GM12872 (cell line): ENCODE data around the gene PDS5A.

Experiments
- CTCF ChIP-seq: IDR thresholded peaks from 3 replicates; pipeline ENCODE4 v1.5.1; 2011; ENCODE audit warnings: low read depth, mild to moderate bottlenecking, low read length, moderate library complexity; ENCODE audit not compliant: insufficient read depth

The PDS5A gene

GRCh38 chr4:39855909-39856512 is 121.7 kb downstream of the PDS5A start:
- no peak for TF ChIP-seq CTCF

DNA sequence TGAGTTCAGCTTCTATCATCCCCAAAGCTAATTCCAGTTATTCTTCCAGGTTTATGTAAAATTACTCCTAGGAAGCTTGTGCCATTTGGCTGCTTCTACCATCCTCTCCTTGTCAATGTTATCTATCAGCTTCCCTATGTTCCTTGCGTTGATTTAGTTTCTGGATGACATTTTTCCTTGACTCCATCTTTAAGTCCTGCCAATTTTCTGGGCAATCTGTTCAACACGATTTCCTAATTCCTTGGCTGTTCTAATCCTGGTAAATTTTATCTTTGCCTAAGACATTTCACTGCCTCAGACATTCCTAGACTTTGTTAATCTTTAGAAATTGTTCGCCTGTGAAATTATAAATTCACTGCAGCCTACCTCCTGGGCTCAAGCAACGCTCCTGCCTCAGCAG is 125.1 kb downstream of the PDS5A start:
- no peak for TF ChIP-seq CTCF

DNA sequence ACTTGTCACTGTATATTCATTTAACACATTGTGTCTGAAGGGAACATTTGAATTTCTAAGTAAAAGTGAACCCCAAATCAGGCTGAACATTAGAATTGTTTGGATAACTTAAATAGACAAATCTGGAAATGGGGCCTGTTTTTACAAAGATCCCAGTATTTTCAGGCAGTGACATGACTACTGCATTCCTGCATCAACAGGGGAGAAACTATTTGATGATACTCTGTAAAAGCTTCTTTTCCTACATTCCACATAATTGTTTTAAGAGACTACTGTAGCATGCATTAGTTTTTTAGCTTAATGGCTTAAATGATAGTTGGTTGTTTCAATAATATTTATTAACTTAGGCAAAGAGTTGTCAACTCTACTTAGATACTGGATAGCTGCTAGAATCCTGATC is 127.0 kb downstream of the PDS5A start:
- no peak for TF ChIP-seq CTCF

GRCh38 chr4:39846705-39847104 is 131.0 kb downstream of the PDS5A start:
- TF ChIP-seq CTCF = no peak

- no peak for TF ChIP-seq CTCF
Measured at GRCh38 chr4:39846120-39846519, 131.6 kb downstream of the PDS5A start.

GRCh38 chr4:39841894-39842293 is 135.8 kb downstream of the PDS5A start:
- no peak for TF ChIP-seq CTCF

- no peak for TF ChIP-seq CTCF
Measured at GRCh38 chr4:39840027-39840426, 137.7 kb downstream of the PDS5A start.
